Eye (tissue), 1 donor: ENCODE results near the gene GHDC.
"Not testable (repeated sequence)": the region's sequence is repeated elsewhere in the genome, so short reads cannot be mapped to it uniquely, and the experiment has no call there.

Source experiments
- DNase-seq: peaks from one replicate; pipeline ENCODE4 v3.0.0-alpha.2; 2015

GHDC gene

DNA sequence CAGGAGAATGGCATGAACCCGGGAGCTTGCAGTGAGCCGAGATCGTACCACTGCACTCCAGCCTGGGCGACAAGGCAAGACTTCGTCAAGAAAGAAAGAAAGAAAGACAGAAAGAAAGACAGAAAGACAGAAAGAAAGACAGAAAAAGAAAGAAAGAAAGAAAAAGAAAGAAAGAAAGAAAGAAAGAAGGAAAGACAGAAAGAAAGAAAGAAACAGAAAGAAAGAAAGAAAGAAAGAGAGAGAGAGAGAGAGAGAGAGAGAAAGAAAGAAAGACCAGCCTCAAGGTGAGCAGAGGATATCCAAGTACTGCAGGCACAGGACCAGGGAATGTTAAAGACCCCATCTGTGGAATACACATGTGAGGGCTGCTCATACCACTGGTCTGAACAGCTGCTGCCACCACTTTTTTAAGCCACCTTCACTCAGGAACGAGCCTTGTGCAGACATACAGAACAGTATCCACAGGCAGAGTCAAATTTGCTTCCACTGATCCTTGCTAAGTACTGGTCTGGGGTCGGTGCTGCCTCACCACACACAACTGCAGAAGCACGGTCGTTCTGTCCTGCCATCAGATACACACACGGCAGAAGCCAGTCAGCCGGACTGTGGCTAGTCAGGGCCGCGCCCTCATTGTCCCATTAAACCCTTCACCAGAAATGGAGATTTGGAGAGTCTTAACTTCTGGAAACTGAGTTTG, 47.2 kb downstream of the GHDC start:
- DNase-seq: no peak

DNA sequence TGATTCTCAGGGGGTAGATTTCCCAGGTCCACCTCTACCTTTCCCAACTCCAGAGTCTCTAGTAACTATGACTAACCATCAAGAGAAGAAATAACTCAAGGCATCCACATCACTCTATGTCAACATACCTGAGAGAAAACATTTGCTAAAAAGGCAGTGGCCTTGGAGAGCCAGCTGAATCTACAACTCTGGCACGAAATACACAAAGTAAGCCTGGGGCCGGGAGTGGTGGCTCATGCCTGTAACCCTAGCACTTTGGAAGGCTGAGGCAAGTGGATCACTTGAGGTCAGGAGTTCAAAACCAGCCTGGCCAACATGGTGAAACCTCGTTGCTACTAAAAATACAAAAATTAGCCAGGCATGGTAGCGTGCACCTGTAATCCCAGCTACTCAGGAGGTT, 51.2 kb downstream of the GHDC start:
- not testable (repeated sequence) for DNase-seq

DNA sequence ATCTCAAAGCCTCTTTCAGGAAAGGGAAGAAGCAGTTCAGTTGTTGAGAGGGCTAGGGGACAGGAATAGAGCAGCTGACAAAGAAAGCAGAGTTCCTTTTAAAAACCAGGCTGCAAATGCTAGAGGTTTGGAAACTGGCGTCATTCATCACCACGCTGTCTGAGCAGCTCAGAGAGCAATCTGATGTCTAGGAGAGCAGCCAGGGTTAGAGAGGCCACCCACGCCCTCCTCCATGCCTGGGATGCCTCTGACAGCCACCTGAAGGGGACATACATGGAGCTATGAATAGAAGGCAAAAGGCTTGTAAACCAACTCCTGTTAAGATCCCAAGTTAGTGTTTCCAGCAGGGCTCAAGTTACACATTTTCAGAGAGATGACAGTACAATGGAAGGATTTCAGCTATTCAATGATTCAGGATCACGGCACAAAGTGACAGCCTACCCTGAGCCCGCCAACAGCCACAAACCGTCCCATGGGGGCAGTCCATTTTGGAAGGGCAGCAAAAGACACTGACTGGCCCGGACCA, 51.9 kb downstream of the GHDC start:
- no peak for DNase-seq

DNA sequence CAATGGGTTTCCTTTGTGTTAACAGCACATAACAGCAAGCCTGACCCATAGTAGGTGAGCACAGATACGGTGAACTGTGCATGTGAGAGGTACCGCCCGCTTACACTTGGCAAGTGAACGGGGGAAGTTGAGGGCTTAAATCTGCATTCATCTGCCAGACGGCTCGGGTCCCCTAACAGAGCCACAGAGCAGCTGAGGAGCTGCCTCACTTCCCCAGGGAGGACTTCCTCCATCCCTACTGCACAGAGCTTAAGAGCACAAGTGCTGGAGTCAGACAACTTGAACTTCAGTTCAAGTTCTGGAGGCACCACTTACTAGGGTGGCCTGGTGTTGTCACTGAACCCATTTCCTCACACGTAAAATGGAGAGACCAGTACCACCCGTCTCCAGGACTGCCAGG, 52.9 kb downstream of the GHDC start:
- DNase-seq: no peak

DNA sequence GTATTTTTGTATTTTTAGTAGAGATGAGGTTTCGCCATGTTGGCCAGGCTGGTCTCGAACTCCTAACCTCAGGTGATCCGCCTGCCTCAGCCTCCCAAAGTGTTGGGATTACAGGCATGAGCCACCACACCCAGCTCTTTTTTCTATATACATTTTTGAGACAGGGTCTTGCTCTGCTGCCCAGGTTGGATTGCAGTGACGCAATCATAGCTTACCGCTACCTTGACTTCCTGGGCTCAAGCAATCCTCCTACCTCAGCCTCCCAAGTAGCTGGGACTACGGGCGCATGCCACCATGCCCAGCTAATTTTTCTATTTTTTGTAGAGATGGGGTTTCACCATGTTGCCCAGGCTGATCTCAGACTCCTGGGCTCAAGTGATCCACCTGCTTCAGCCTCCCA, 53.6 kb downstream of the GHDC start:
- not testable (repeated sequence) for DNase-seq
